HepG2 (cell line): ENCODE results near the gene NEK6. TPM values are rescaled to one million over a fixed set of nuclear protein-coding genes. Genes with fewer than 3 reads are reported as not detected.

Experiments used
- AKAP8 ChIP-seq: sonication (generic); formaldehyde crosslinking; IDR thresholded peaks from 2 replicates; pipeline ENCODE4 v1.5.1; 2020; ENCODE audit warnings: mild to moderate bottlenecking, missing genetic modification reagents
- KDM5B ChIP-seq: sonication (generic); formaldehyde crosslinking; IDR thresholded peaks from 2 replicates; pipeline ENCODE4 v1.4.0; 2020; ENCODE audit warnings: missing genetic modification reagents, mild to moderate bottlenecking, borderline replicate concordance
- NFE2L1 ChIP-seq: sonication (generic); formaldehyde crosslinking; IDR thresholded peaks from 2 replicates; pipeline ENCODE4 v1.4.0; 2020; ENCODE audit warnings: missing genetic modification reagents, mild to moderate bottlenecking, borderline replicate concordance
- YY1 ChIP-seq: IDR thresholded peaks from 2 replicates; pipeline ENCODE4 v1.6.1; 2011; ENCODE audit warnings: low read length, low read depth, moderate library complexity, mild to moderate bottlenecking; ENCODE audit not compliant: insufficient read depth, insufficient replicate concordance
- ZNF136 ChIP-seq: sonication (generic); formaldehyde crosslinking; IDR thresholded peaks from 2 replicates; pipeline ENCODE4 v1.8.1; 2022; ENCODE audit warnings: low read depth, mild to moderate bottlenecking, moderate library complexity, missing genetic modification reagents
- ZNF274 ChIP-seq: sonication (generic); formaldehyde crosslinking; IDR thresholded peaks from 2 replicates; pipeline ENCODE4 v1.5.1; 2020; ENCODE audit warnings: mild to moderate bottlenecking, missing genetic modification reagents
- ZNF629 ChIP-seq: sonication (generic); formaldehyde crosslinking; conservative IDR thresholded peaks from 2 replicates; pipeline ENCODE4 v1.5.0; 2020; ENCODE audit warnings: missing genetic modification reagents
- ZNF747 ChIP-seq: sonication (generic); formaldehyde crosslinking; IDR thresholded peaks from 2 replicates; pipeline ENCODE4 v1.8.1; 2023; ENCODE audit warnings: missing genetic modification reagents, mild to moderate bottlenecking, borderline replicate concordance
- ZZZ3 ChIP-seq: sonication (generic); formaldehyde crosslinking; IDR thresholded peaks from 2 replicates; pipeline ENCODE4 v1.4.0; 2020; ENCODE audit warnings: missing genetic modification reagents, mild to moderate bottlenecking, borderline replicate concordance
- polyA plus RNA-seq, 8 experiments: library from polyadenylated mRNA; depleted of rRNA in 3 of 8; stranded (reverse) in 7 of 8; unstranded in 1 of 8; fragments of >200 nt; fragmentation: Illumina TruSeq in 4 of 8; extraction: Trizol in 4 of 8; gene quantifications; 2 replicates each; pipeline versions ENCODE4 v1.2.1 to v1.2.3, GENCODE V29; 2011 to 2016; ENCODE audit warnings: low read depth in 4 of 8, missing spikeins in 1 of 8, mixed read lengths in 1 of 8; ENCODE audit not compliant: insufficient read depth in 1 of 8
- total RNA-seq, 5 experiments: library from RNA; depleted of rRNA; stranded (reverse); fragments of >200 nt; fragmentation: Illumina TruSeq; extraction: Trizol; gene quantifications; 2 replicates each; pipeline ENCODE4 v1.2.3, GENCODE V29; 2016; ENCODE audit warnings: low read depth in 1 of 5
- TF ChIP-seq, protein P1 (sequence below): sonication (generic); formaldehyde crosslinking; IDR thresholded peaks from 2 replicates; pipeline ENCODE4 v1.8.0; 2023; ENCODE audit warnings: mild to moderate bottlenecking, missing genetic modification reagents
- TF ChIP-seq, protein P2 (sequence below): sonication (generic); formaldehyde crosslinking; IDR thresholded peaks from 2 replicates; pipeline ENCODE4 v1.5.1; 2020; ENCODE audit warnings: mild to moderate bottlenecking, missing genetic modification reagents
- TF ChIP-seq, protein P3 (sequence below): sonication (generic); formaldehyde crosslinking; IDR thresholded peaks from 2 replicates; pipeline ENCODE4 v1.4.0; 2020; ENCODE audit warnings: missing genetic modification reagents, borderline replicate concordance
- TF ChIP-seq, protein P4 (sequence below): IDR thresholded peaks from 2 replicates; pipeline ENCODE4 v1.6.1; 2016
- TF ChIP-seq, protein P5 (sequence below): sonication (generic); formaldehyde crosslinking; IDR thresholded peaks from 2 replicates; pipeline ENCODE4 v1.4.0; 2020; ENCODE audit warnings: mild to moderate bottlenecking, missing genetic modification reagents

The NEK6 gene
- total and polyA plus RNA-seq, 2 of the 13 experiments (the other 11 are each of a cell fraction or from before 2014, with no cell fraction given) = 30.4 to 119 TPM

DNA sequence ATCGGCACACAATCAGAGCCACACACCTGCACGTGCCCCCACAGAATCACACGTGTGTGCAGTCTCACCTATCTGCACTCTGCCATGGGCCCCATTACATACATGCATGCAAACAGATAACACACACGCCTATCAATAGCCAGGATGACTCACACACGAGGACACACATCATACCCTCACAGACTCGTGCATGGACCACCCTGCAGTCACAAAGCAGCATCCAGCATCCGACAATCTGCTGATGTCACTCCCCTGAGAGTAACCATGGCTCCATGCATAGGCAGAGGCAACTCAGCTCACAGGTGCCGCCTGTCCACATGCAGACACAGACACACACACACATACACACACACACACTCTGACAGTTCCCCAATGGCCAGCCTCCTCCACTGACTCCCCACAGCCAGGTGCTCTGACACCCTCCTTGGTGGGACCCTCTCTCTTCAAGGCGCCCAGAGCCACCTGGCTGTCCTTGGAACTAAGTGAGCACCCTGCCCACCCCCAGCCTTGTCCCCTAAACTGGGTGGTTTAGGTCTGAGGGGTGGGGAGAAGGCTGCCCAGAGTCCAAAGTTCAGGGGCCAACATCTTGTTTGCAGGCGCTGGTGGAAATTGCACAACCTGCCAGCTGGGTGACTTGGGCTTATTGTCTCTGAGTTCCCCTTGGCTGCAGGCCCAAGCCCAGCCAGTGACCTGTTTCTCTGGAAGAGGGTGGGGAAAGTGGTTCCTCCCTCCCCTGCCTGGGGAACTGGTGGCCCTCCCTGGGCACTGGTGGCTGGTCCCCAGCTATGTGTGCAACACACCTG is 34.6 kb upstream of the NEK6 start (continued):
- TF ChIP-seq, protein P1, sequence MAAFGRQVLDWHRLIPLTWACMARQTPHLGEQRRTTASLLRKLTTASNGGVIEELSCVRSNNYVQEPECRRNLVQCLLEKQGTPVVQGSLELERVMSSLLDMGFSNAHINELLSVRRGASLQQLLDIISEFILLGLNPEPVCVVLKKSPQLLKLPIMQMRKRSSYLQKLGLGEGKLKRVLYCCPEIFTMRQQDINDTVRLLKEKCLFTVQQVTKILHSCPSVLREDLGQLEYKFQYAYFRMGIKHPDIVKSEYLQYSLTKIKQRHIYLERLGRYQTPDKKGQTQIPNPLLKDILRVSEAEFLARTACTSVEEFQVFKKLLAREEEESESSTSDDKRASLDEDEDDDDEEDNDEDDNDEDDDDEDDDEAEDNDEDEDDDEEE = 0 out of 2 replicates have a peak, but pooled peaks have one; percentile 25
- TF ChIP-seq, protein P2, sequence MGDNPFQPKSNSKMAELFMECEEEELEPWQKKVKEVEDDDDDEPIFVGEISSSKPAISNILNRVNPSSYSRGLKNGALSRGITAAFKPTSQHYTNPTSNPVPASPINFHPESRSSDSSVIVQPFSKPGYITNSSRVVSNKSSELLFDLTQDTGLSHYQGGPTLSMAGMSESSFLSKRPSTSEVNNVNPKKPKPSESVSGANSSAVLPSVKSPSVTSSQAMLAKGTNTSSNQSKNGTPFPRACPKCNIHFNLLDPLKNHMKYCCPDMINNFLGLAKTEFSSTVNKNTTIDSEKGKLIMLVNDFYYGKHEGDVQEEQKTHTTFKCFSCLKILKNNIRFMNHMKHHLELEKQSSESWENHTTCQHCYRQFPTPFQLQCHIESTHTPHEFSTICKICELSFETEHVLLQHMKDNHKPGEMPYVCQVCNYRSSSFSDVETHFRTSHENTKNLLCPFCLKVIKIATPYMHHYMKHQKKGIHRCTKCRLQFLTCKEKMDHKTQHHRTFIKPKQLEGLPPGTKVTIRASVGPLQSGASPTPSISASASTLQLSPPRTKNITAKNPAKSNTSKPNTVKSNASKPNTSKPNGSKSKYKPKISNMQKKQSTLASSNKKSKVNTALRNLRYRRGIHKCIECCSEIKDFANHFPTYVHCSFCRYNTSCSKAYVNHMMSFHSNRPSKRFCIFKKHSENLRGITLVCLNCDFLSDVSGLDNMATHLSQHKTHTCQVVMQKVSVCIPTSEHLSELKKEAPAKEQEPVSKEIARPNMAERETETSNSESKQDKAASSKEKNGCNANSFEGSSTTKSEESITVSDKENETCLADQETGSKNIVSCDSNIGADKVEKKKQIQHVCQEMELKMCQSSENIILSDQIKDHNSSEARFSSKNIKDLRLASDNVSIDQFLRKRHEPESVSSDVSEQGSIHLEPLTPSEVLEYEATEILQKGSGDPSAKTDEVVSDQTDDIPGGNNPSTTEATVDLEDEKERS = peak; percentile 90
- TF ChIP-seq, protein P3, sequence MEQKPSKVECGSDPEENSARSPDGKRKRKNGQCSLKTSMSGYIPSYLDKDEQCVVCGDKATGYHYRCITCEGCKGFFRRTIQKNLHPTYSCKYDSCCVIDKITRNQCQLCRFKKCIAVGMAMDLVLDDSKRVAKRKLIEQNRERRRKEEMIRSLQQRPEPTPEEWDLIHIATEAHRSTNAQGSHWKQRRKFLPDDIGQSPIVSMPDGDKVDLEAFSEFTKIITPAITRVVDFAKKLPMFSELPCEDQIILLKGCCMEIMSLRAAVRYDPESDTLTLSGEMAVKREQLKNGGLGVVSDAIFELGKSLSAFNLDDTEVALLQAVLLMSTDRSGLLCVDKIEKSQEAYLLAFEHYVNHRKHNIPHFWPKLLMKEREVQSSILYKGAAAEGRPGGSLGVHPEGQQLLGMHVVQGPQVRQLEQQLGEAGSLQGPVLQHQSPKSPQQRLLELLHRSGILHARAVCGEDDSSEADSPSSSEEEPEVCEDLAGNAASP (CRISPR knock-in tag) = peak; percentile 64; the same call in 1 of the 2 replicates
- TF ChIP-seq ZNF136 (CRISPR knock-in tag) (peak; percentile 90), KDM5B (CRISPR knock-in tag) (peak; percentile 89), NFE2L1 (no peak), ZNF629 (CRISPR knock-in tag) (peak; percentile 65), ZNF747 (CRISPR knock-in tag) (peak; percentile 81; the same call in 1 of the 2 replicates), ZZZ3 (0 out of 2 replicates have a peak, but pooled peaks have one; percentile 69), AKAP8 (peak; percentile 94), YY1 (peak; percentile 50), ZNF274 (CRISPR knock-in tag) (no peak)
- TF ChIP-seq, protein P4, sequence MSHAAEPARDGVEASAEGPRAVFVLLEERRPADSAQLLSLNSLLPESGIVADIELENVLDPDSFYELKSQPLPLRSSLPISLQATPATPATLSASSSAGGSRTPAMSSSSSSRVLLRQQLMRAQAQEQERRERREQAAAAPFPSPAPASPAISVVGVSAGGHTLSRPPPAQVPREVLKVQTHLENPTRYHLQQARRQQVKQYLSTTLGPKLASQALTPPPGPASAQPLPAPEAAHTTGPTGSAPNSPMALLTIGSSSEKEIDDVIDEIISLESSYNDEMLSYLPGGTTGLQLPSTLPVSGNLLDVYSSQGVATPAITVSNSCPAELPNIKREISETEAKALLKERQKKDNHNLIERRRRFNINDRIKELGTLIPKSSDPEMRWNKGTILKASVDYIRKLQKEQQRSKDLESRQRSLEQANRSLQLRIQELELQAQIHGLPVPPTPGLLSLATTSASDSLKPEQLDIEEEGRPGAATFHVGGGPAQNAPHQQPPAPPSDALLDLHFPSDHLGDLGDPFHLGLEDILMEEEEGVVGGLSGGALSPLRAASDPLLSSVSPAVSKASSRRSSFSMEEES (CRISPR knock-in tag) = peak; percentile 36; the same call in 1 of the 2 replicates
- TF ChIP-seq, protein P5, sequence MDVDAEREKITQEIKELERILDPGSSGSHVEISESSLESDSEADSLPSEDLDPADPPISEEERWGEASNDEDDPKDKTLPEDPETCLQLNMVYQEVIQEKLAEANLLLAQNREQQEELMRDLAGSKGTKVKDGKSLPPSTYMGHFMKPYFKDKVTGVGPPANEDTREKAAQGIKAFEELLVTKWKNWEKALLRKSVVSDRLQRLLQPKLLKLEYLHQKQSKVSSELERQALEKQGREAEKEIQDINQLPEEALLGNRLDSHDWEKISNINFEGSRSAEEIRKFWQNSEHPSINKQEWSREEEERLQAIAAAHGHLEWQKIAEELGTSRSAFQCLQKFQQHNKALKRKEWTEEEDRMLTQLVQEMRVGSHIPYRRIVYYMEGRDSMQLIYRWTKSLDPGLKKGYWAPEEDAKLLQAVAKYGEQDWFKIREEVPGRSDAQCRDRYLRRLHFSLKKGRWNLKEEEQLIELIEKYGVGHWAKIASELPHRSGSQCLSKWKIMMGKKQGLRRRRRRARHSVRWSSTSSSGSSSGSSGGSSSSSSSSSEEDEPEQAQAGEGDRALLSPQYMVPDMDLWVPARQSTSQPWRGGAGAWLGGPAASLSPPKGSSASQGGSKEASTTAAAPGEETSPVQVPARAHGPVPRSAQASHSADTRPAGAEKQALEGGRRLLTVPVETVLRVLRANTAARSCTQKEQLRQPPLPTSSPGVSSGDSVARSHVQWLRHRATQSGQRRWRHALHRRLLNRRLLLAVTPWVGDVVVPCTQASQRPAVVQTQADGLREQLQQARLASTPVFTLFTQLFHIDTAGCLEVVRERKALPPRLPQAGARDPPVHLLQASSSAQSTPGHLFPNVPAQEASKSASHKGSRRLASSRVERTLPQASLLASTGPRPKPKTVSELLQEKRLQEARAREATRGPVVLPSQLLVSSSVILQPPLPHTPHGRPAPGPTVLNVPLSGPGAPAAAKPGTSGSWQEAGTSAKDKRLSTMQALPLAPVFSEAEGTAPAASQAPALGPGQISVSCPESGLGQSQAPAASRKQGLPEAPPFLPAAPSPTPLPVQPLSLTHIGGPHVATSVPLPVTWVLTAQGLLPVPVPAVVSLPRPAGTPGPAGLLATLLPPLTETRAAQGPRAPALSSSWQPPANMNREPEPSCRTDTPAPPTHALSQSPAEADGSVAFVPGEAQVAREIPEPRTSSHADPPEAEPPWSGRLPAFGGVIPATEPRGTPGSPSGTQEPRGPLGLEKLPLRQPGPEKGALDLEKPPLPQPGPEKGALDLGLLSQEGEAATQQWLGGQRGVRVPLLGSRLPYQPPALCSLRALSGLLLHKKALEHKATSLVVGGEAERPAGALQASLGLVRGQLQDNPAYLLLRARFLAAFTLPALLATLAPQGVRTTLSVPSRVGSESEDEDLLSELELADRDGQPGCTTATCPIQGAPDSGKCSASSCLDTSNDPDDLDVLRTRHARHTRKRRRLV (CRISPR knock-in tag) = peak; percentile 84; the same call in 1 of the 2 replicates
